CD4-positive, alpha-beta T cell treated with Interleukin-2 at 100 ng/mL for 4 hours (primary cell): ENCODE measurements around the gene LSM8.
"Not testable (repeated sequence)": the region's sequence is repeated elsewhere in the genome, so short reads cannot be mapped to it uniquely, and the experiment has no call there.

ENCODE experiments used
- DNase-seq: peaks from one replicate; pipeline ENCODE4 v3.0.0-alpha.2; 2020; ENCODE audit warnings: low spot score

LSM8 gene

GRCh38 chr7:118183786-118184564, at the start of gene LSM8:
LSM8 (plus strand) TSS chr7:118184164; CDS start chr7:118184224, 60 bp downstream.
- DNase-seq, result peak; percentile 98

- DNase-seq, result not testable (repeated sequence)
These were observed 49.5 kb upstream of the LSM8 start for GRCh38 chr7:118134420-118134819.

- no peak for DNase-seq
These were observed 43.5 kb upstream of the LSM8 start for GRCh38 chr7:118140468-118140867.

- DNase-seq, result no peak
These were observed 42.0 kb upstream of the LSM8 start for GRCh38 chr7:118142012-118142411.

GRCh38 chr7:118148930-118149329, 35.0 kb upstream of the LSM8 start:
- DNase-seq, result no peak

- no peak for DNase-seq
These were observed 34.6 kb upstream of the LSM8 start for GRCh38 chr7:118149394-118149793.

GRCh38 chr7:118151671-118152070, 32.3 kb upstream of the LSM8 start:
- DNase-seq, result no peak

GRCh38 chr7:118152149-118152548, 31.8 kb upstream of the LSM8 start:
- no peak for DNase-seq

- no peak for DNase-seq
These were observed 31.3 kb upstream of the LSM8 start for GRCh38 chr7:118152654-118153053.

GRCh38 chr7:118153551-118154177, 30.3 kb upstream of the LSM8 start:
- DNase-seq, result peak; percentile 60

GRCh38 chr7:118158766-118159165, 25.2 kb upstream of the LSM8 start:
- no peak for DNase-seq

GRCh38 chr7:118169146-118169545, 14.8 kb upstream of the LSM8 start:
- DNase-seq, result no peak

GRCh38 chr7:118175740-118176139, 8.2 kb upstream of the LSM8 start:
- DNase-seq, result no peak

GRCh38 chr7:118179191-118179590, 4.8 kb upstream of the LSM8 start:
- DNase-seq, result no peak

GRCh38 chr7:118182593-118183427, 1.2 kb upstream of the LSM8 start:
- no peak for DNase-seq

GRCh38 chr7:118183428-118183785, 557 bp upstream of the LSM8 start:
- DNase-seq, result peak; percentile 7

- DNase-seq, result no peak
These were observed 589 bp downstream of the LSM8 start for GRCh38 chr7:118184565-118184940.

- DNase-seq, result no peak
These were observed 1.3 kb downstream of the LSM8 start for GRCh38 chr7:118185163-118185860.

GRCh38 chr7:118186501-118186900, 2.5 kb downstream of the LSM8 start:
- DNase-seq, result peak; percentile 33

- DNase-seq, result no peak
These were observed 10.6 kb downstream of the LSM8 start for GRCh38 chr7:118194571-118194970.

- DNase-seq, result peak; percentile 66
These were observed 12.0 kb downstream of the LSM8 start for GRCh38 chr7:118195837-118196474.

GRCh38 chr7:118202061-118202460, 18.1 kb downstream of the LSM8 start:
- no peak for DNase-seq
